Measurements from ENCODE around the gene METTL25B.

GRCh38 chr1:156752843-156753482, 24.7 kb downstream of the METTL25B start:
- TF ChIP-seq CTCF (conservative IDR thresholded peaks at IDR 0.05; ENCODE audit: low read depth in 2 of 2): no peak
- no peak for TF ChIP-seq POLR2AphosphoS5 (IDR thresholded peaks at IDR 0.05; ENCODE audit: low read depth)
- TF ChIP-seq REST (IDR thresholded peaks at IDR 0.05; ENCODE audit: unreplicated experiment): no peak
- no peak for TF ChIP-seq JUNB (IDR thresholded peaks at IDR 0.05; ENCODE audit: unreplicated experiment)
- TF ChIP-seq EZH2 (IDR thresholded peaks at IDR 0.05; ENCODE audit: low read depth, unreplicated experiment): no peak
- no peak for TF ChIP-seq CREB1 (CRISPR knock-in tag; IDR thresholded peaks at IDR 0.05; ENCODE audit: low read depth)
- TF ChIP-seq EZH2phosphoT487 (IDR thresholded peaks at IDR 0.05; ENCODE audit: unreplicated experiment): no peak

All from GM23338 (cell line).